Kidney (tissue), 14 donors: ENCODE data around the gene ZBTB16. TPM values are rescaled to one million over a fixed set of nuclear protein-coding genes. Genes with fewer than 3 reads are reported as not detected.

Source experiments
- DNase-seq, 5 donors: peaks; one replicate each; pipeline ENCODE4 v3.0.0-alpha.2; 2013 to 2020
- FAIRE-seq: peaks from 2 replicates; lab custom pipeline; 2012; peaks lifted over from hg19 to GRCh38; lab: Jason Lieb, UNC
- H3K27ac ChIP-seq, 2 donors: one replicate each; pipeline ENCODE4 v1.7.0; 2013; ENCODE audit warnings: low read depth in 2 of 2, low read length in 2 of 2, inconsistent platforms in 1 of 2
- H3K27me3 ChIP-seq: one replicate; pipeline ENCODE4 v1.7.1; 2013; ENCODE audit warnings: low read length, inconsistent platforms; ENCODE audit not compliant: control insufficient read depth, insufficient read depth
- H3K36me3 ChIP-seq, 3 donors: one replicate each; pipeline versions ENCODE4 v1.7.0 to v1.7.1; 2013; ENCODE audit warnings: low read length in 3 of 3, control low read depth in 1 of 3, inconsistent platforms in 1 of 3; ENCODE audit not compliant: insufficient read depth in 3 of 3, control insufficient read depth in 2 of 3
- H3K4me1 ChIP-seq, 3 donors: one replicate each; pipeline versions ENCODE4 v1.7.0 to v1.7.1; 2013; ENCODE audit warnings: low read length in 3 of 3, inconsistent platforms in 1 of 3, low read depth in 1 of 3; ENCODE audit not compliant: control insufficient read depth in 2 of 3, insufficient read depth in 2 of 3
- H3K4me3 ChIP-seq, 3 donors: one replicate each; pipeline versions ENCODE4 v1.7.0 to v1.8.1; 2013; ENCODE audit warnings: low read length in 3 of 3, control low read depth in 1 of 3, inconsistent platforms in 1 of 3
- H3K9ac ChIP-seq, 3 donors: one replicate each; pipeline versions ENCODE4 v1.7.0 to v1.7.1; 2013; ENCODE audit warnings: low read length in 3 of 3, control low read depth in 1 of 3, inconsistent platforms in 1 of 3
- H3K9me3 ChIP-seq, 3 donors: one replicate each; pipeline versions ENCODE4 v1.7.0 to v1.7.1; 2013; ENCODE audit warnings: low read length in 3 of 3, control low read depth in 1 of 3, inconsistent platforms in 1 of 3; ENCODE audit not compliant: control insufficient read depth in 2 of 3, insufficient read depth in 1 of 3
- intact Hi-C: fragments of 100-400 bp; cut with DNase I; formaldehyde crosslinking; loops from one replicate; pipeline ENCODE4 v1.11.1; 2022
- polyA plus RNA-seq: library from polyadenylated mRNA; stranded (reverse); fragments of 350-450 nt; fragmentation: Illumina TruSeq; extraction: RNeasy Lipid Tissue Mini Kit (QIAGEN cat#74804); gene quantifications from one replicate; pipeline ENCODE4 v1.2.3, GENCODE V29; 2014; ENCODE audit warnings: low read depth, low replicate concordance; ENCODE audit not compliant: insufficient read depth
- total RNA-seq: library from RNA; stranded (reverse); fragmentation: NEBNext Ultra II Directional; extraction: Animal tissue kit (Norgen Biotek cat#: 25700); gene quantifications from one replicate; pipeline ENCODE4 v1.2.1, GENCODE V29; 2021
- TF ChIP-seq, protein P1 (sequence below): IDR thresholded peaks from 3 replicates; pipeline ENCODE4 v1.5.1; 2012; ENCODE audit warnings: mild to moderate bottlenecking, moderate library complexity, borderline replicate concordance; ENCODE audit not compliant: insufficient read depth; ENCODE audit errors: extremely low read depth
- donor health status: control.
- donor health status: control.
- donor health status: control.
- donor health status: control.
- donor health status: control.
- donor health status: DM: yes; HTN: yes; CAD: no.
- donor health status: Normal renal cell carcinoma (clear cell type).

The ZBTB16 gene
- total and polyA plus RNA-seq, 2 donors from 2014 or later, result 2.5 to 126 TPM

DNA sequence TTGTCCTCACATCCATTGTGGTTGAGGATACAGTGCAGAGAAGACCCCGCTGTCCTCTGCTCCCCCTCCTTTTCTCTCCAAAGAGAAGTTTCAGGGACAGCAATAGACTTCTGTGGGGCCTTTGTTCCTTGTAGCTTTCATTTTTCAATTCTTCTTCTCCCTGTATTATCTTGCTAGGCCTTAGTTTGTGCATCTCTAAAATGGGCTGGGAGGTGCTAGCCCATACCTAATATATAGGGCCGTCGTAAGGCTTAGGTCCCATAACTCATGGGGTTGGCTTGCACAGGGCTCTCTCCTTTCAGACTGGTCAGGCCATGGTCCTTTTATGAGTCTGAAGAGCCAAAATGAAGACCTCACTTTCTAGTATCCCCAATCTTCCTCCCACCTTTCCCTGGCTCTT lies 33.0 kb downstream of the ZBTB16 start:
- no peak overlapping the region for H3K4me3 ChIP-seq
- peaks cover 0 to 14% (median 8%) of the 10 kb centered on the region in 3 donors for H3K4me1 ChIP-seq
- DNase-seq (no peak), FAIRE-seq (no peak)
- H3K27me3 ChIP-seq, result no peaks in the 10 kb centered on the region
- H3K36me3 ChIP-seq, result peaks cover 0 to 4% (median 0%) of the 10 kb centered on the region in 3 donors
- no peak overlapping the region for H3K27ac ChIP-seq
- intact Hi-C loops, result no loop called here
- TF ChIP-seq, protein P1, sequence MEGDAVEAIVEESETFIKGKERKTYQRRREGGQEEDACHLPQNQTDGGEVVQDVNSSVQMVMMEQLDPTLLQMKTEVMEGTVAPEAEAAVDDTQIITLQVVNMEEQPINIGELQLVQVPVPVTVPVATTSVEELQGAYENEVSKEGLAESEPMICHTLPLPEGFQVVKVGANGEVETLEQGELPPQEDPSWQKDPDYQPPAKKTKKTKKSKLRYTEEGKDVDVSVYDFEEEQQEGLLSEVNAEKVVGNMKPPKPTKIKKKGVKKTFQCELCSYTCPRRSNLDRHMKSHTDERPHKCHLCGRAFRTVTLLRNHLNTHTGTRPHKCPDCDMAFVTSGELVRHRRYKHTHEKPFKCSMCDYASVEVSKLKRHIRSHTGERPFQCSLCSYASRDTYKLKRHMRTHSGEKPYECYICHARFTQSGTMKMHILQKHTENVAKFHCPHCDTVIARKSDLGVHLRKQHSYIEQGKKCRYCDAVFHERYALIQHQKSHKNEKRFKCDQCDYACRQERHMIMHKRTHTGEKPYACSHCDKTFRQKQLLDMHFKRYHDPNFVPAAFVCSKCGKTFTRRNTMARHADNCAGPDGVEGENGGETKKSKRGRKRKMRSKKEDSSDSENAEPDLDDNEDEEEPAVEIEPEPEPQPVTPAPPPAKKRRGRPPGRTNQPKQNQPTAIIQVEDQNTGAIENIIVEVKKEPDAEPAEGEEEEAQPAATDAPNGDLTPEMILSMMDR, result no peak
- no peaks in the 10 kb centered on the region for H3K9me3 ChIP-seq
- H3K9ac ChIP-seq, result no peak overlapping the region

DNA sequence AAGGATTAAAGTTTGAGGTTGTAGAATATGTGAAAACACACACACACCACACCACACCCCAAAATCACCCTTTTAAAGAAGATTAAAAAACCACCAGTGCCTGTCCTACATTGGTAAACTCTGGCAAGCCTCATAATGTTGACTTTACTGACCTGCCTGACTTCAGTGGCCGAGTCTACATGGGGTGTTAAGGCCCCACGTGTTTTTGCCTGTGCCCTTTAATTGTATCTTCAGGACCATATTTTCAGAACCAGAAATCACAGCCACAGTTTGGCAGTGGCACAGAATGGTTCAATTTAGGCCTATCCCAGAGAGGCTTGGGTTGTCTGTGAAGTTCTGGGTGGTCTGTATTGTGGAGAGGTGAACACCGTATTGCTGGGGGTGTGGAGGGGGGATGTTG lies 33.4 kb downstream of the ZBTB16 start:
- H3K4me1 ChIP-seq, result peaks cover 0 to 14% (median 8%) of the 10 kb centered on the region in 3 donors
- TF ChIP-seq, protein P1, result no peak

DNA sequence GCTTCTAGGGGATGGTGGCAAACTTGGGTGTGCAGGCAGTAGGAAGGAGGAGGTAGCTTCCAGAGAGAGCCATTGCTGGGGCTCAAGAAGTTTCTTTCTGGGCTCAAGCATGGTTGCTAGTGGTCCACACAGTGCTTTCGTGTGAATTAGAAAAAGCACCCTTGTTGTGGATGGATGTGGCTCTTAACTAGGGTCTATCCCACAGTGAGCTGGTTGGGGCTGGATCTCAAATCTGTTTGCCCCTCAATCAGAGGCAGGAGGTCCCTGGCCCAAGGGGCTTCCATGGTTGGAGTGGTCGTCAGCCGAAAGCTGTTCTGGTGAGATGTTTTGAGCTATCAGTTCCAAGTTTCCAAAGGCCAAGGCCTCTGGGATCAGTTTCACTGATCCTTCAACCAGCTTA lies 35.0 kb downstream of the ZBTB16 start:
- no peak overlapping the region for H3K4me3 ChIP-seq
- FAIRE-seq (no peak), DNase-seq (no peak)
- H3K9me3 ChIP-seq, result no peaks in the 10 kb centered on the region
- H3K36me3 ChIP-seq, result peaks cover 0 to 4% (median 0%) of the 10 kb centered on the region in 3 donors
- H3K27ac ChIP-seq, result no peak overlapping the region
- H3K27me3 ChIP-seq, result no peaks in the 10 kb centered on the region
- TF ChIP-seq, protein P1, result no peak
- peaks cover 1 to 13% (median 4%) of the 10 kb centered on the region in 3 donors for H3K4me1 ChIP-seq
- H3K9ac ChIP-seq, result no peak overlapping the region
- intact Hi-C loops, result no loop called here

More for the DNA sequence above, 33.4 kb downstream of the ZBTB16 start:
- H3K9ac ChIP-seq, result no peak overlapping the region
- FAIRE-seq (no peak), DNase-seq (peak in 1 of 5 donors; percentile 5)
- no peak overlapping the region for H3K4me3 ChIP-seq
- no peaks in the 10 kb centered on the region for H3K27me3 ChIP-seq
- intact Hi-C loops, result no loop called here
- peaks cover 0 to 4% (median 0%) of the 10 kb centered on the region in 3 donors for H3K36me3 ChIP-seq
- H3K9me3 ChIP-seq, result no peaks in the 10 kb centered on the region
- no peak overlapping the region for H3K27ac ChIP-seq

DNA sequence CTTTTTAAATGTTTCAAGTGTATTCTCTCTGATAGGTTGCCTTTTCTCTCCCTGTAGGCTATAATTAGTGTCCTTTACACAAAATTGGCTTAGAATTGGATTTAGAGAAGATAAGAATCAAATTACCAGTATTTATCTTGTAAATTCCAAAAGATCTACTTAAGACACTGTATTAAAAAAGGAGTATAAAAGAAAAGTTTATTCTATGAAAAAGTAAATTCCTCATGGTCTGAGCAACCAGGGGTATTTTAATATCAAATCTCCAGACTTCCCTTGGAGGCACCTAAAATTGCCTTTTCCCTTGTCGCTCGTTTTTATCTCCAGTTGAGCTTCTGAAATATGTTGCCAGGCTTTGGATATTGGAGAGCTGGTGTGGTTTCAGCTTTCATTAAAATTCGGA lies 36.4 kb downstream of the ZBTB16 start:
- intact Hi-C loops, result no loop called here
- Histone ChIP-seq H3K9me3 (no peaks in the 10 kb centered on the region), H3K27me3 (no peaks in the 10 kb centered on the region), H3K27ac (no peak overlapping the region), H3K36me3 (peaks cover 0 to 4% (median 0%) of the 10 kb centered on the region in 3 donors), H3K4me3 (no peak overlapping the region), H3K9ac (no peak overlapping the region), H3K4me1 (peaks cover 4 to 7% (median 5%) of the 10 kb centered on the region in 3 donors)
- FAIRE-seq (no peak), DNase-seq (no peak)
- TF ChIP-seq, protein P1, result no peak
